Stimulated activated naive CD4-positive, alpha-beta T cell (primary cell): ENCODE measurements around the gene CLMN.

Experiments
- DNase-seq, 6 experiments: peaks; one replicate each; lab custom pipeline; 2025; lab: John Stamatoyannopoulos, UW

CLMN gene

GRCh38 chr14:95136631-95137030 lies 183.1 kb downstream of the CLMN start:
- no peak for DNase-seq

DNA sequence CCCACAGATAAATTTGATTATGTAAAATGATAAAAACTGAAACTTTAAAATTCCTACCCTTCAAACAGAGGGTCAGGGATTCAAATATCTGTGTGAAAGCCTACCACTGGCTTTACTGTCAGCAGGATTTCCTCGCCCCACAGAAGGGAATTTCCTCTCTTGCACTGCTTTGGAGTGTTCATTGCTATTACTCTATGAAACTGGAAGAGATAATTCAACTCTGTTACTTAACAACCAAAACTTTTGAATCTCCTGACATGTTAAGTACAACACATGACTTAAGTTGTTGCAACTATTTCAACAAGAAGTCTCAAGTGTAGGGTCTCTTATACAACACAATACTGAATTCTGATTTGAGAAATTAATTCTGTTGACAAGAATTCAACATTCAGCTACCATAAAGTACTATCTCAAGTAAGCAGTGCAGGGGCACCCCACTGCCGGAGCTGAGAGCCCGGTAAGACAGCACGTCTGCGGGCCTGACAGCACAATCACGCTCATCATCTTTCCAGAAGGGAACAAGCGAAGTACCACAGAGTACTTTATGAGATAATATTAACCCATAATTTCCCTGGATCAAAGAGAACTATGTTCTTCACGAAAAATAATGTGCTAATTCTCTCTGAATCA lies 185.3 kb downstream of the CLMN start:
- no peak for DNase-seq

- DNase-seq, result no peak
These were observed 186.4 kb downstream of the CLMN start for GRCh38 chr14:95133282-95133681.

DNA sequence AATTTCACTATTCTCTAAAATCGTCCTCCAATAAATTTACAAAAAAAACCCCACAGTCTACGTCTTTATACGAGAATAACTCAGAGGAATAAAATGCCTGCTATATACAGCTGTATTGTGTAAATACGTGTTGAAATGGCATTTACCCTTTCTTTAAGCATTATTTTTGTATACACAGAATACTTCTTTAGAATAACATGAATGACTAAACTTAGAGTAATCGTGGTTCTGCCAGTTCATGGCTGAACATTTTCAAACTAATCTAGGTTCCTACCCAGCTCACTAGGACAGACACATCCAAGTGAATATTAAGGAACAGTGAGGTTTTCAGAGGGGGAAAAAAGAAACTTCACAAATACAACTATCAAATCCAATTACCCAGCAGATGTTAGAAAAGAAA lies 186.9 kb downstream of the CLMN start:
- no peak for DNase-seq
